Omental fat pad (tissue), 4 donors: ENCODE measurements around the gene TBC1D12. TPM values are rescaled to one million over a fixed set of nuclear protein-coding genes. Genes with fewer than 3 reads are reported as not detected.

Source experiments
- ATAC-seq: fragments of 150-250 bp; one replicate; pipeline ENCODE4 v1.9.1; 2016; ENCODE audit warnings: mild to moderate bottlenecking, moderate library complexity; ENCODE audit not compliant: low FRiP score
- DNase-seq: peaks from one replicate; pipeline ENCODE4 v3.0.0-alpha.2; 2019; ENCODE audit warnings: low spot score
- CTCF ChIP-seq, 3 donors: fragments of 450-650 bp; IDR thresholded peaks; one replicate each; pipeline ENCODE4 v1.5.1; 2016 to 2017; ENCODE audit warnings: antibody characterized with exemption in 3 of 3, mild to moderate bottlenecking in 3 of 3, moderate library complexity in 2 of 3
- total RNA-seq, 4 donors: library from RNA; depleted of rRNA; stranded (reverse); fragments of >200 nt; gene quantifications; one replicate each; pipeline ENCODE4 v1.1.0, GENCODE V29; 2016

Gene TBC1D12
- total RNA-seq, 4 donors from 2014 or later = 15.5 to 29.5 (median 16.3) TPM

- TF ChIP-seq CTCF (IDR thresholded peaks at IDR 0.05) = no peak
- ATAC-seq (no peak), DNase-seq (no peak)
Measured at GRCh38 chr10:94443549-94443948, 41.2 kb downstream of the TBC1D12 start.

GRCh38 chr10:94450782-94451181 lies 48.4 kb downstream of the TBC1D12 start:
- DNase-seq = no peak
- ATAC-seq = no peak
- no peak for TF ChIP-seq CTCF (IDR thresholded peaks at IDR 0.05)

- TF ChIP-seq CTCF (IDR thresholded peaks at IDR 0.05) = no peak
- ATAC-seq (no peak), DNase-seq (no peak)
Measured at GRCh38 chr10:94451883-94452519, 49.7 kb downstream of the TBC1D12 start.

- DNase-seq (no peak), ATAC-seq (no peak)
- no peak for TF ChIP-seq CTCF (IDR thresholded peaks at IDR 0.05)
Measured at GRCh38 chr10:94456942-94457341, 54.6 kb downstream of the TBC1D12 start.

- ATAC-seq (no peak), DNase-seq (no peak)
- TF ChIP-seq CTCF (IDR thresholded peaks at IDR 0.05) = no peak
Measured at GRCh38 chr10:94459385-94459784, 57.0 kb downstream of the TBC1D12 start.

- no peak for TF ChIP-seq CTCF (IDR thresholded peaks at IDR 0.05)
- ATAC-seq (no peak), DNase-seq (no peak)
Measured at GRCh38 chr10:94461503-94461902, 59.2 kb downstream of the TBC1D12 start.

- ATAC-seq = no peak
- DNase-seq = no peak
- no peak for TF ChIP-seq CTCF (IDR thresholded peaks at IDR 0.05)
Measured at GRCh38 chr10:94462130-94462529, 59.8 kb downstream of the TBC1D12 start.
